Heart left ventricle (tissue), 16 donors: ENCODE measurements around the gene TGM2. TPM values are rescaled to one million over a fixed set of nuclear protein-coding genes. Genes with fewer than 3 reads are reported as not detected.
A peak's percentile ranks its signal among the peaks of the same experiment; 100 is the strongest.
"Not testable (repeated sequence)": the region's sequence is repeated elsewhere in the genome, so short reads cannot be mapped to it uniquely, and the experiment has no call there.

Experiments used
- ATAC-seq, 4 donors: fragments of 200-7000 bp; cut with Tn5 transposase; one replicate each; pipeline ENCODE4 v1.9.1; 2020 to 2022; ENCODE audit warnings: moderate library complexity in 4 of 4, mild to moderate bottlenecking in 3 of 4, moderate number of reproducible peaks in 1 of 4
- DNase-seq, 5 donors: peaks; one replicate each; pipeline ENCODE4 v3.0.0-alpha.2; 2020
- H3K27ac ChIP-seq, 12 donors: fragments of 200-600 bp; sonication (generic) in 4 of 12; one replicate each; pipeline versions ENCODE4 v1.5.0 to v1.8.0; 2016 to 2022; ENCODE audit warnings: mild to moderate bottlenecking in 2 of 12
- H3K27me3 ChIP-seq, 9 donors: fragments of 200-600 bp; sonication (generic) in 2 of 9; one replicate each; pipeline versions ENCODE4 v1.5.1 to v1.8.0; 2016 to 2022; ENCODE audit warnings: mild to moderate bottlenecking in 3 of 9
- H3K36me3 ChIP-seq, 9 donors: fragments of 200-600 bp; sonication (generic) in 2 of 9; one replicate each; pipeline versions ENCODE4 v1.5.0 to v1.8.0; 2018 to 2022; ENCODE audit warnings: mild to moderate bottlenecking in 2 of 9
- H3K4me1 ChIP-seq, 12 donors: fragments of 200-600 bp; sonication (generic) in 4 of 12; one replicate each; pipeline versions ENCODE4 v1.5.0 to v1.8.0; 2016 to 2022; ENCODE audit warnings: mild to moderate bottlenecking in 3 of 12
- H3K4me3 ChIP-seq, 12 donors: fragments of 200-600 bp; sonication (generic) in 4 of 12; one replicate each; pipeline versions ENCODE4 v1.5.0 to v1.8.0; 2017 to 2022; ENCODE audit warnings: mild to moderate bottlenecking in 9 of 12, moderate library complexity in 4 of 12
- H3K9me3 ChIP-seq, 12 donors: fragments of 200-600 bp; sonication (generic) in 4 of 12; one replicate each; pipeline versions ENCODE4 v1.5.0 to v1.8.0; 2016 to 2022; ENCODE audit warnings: mild to moderate bottlenecking in 1 of 12
- CTCF ChIP-seq, 12 donors: fragments of 200-600 bp; sonication (generic) in 4 of 12; IDR thresholded peaks; one replicate each; pipeline versions ENCODE4 v1.5.0 to v1.8.0; 2018 to 2022; ENCODE audit warnings: antibody characterized with exemption in 12 of 12, mild to moderate bottlenecking in 5 of 12
- POLR2A ChIP-seq, 2 donors: fragments of 450-650 bp; IDR thresholded peaks; one replicate each; pipeline ENCODE4 v1.6.1; 2017; ENCODE audit warnings: antibody characterized with exemption in 2 of 2, mild to moderate bottlenecking in 2 of 2, moderate library complexity in 2 of 2
- WGBS, 4 donors: extraction: QIAGEN DNeasy Blood & Tissue Kit in 2 of 4; methylation state at CpG; one replicate each; pipeline versions ENCODE4 v1.1.5 to v1.1.7; 2013 to 2018; 5-methylcytosine and 5-hydroxymethylcytosine counted together
- intact Hi-C, 10 donors: fragments of 100-400 bp; cut with DNase I; formaldehyde crosslinking; loops; one replicate each; pipeline versions ENCODE4 v1.11.1 to v1.14.2; 2022
- polyA plus RNA-seq, 2 donors: library from polyadenylated mRNA; stranded (reverse); fragments of 200-250 nt; gene quantifications; one replicate each; pipeline ENCODE4 v1.2.3, GENCODE V29; 2013
- total RNA-seq, 9 donors: library from RNA; depleted of rRNA in 2 of 9; stranded (reverse); fragments of >200 nt in 2 of 9; fragmentation: NEBNext Ultra II Directional in 3 of 9; extraction: Animal tissue kit (Norgen Biotek cat#: 25700) in 3 of 9; gene quantifications; one replicate each; pipeline versions ENCODE4 v1.1.0 to v1.2.4, GENCODE V29; 2016 to 2023
- donor health status: ischemic (EF 13 %, LVEDD 7.1; RV severe dilation, severe dysfunction).
- donor health status: healthy with polysubstance abuse.
- donor health status: DM: no; HTN: yes; CAD: no.
- donor health status: DM: no; HTN: no; CAD: no.
- donor health status: ischemic (EF 25% LVEDD 6.9; RV normal size, moderate dysfunction).
- donor health status: ischemic (EF 25% LVEDD 5.7; RV mildly dilated, moderate dysfunction).
- donor health status: healthy.
- donor health status: DM: yes; HTN: yes; CAD: no.
- donor health status: ischemic (EF 35%, LVEDD 5.7; RV mildly dilated, moderate dysfunction).
- donor health status: nonischemic (EF 11% LVEDD 7.7; RV severe dilation, severe dysfunction).
- donor health status: DM: yes; HTN: yes; CAD: no.
- donor health status: PGD.
- donor health status: ischemic (EF 29% LVEDD 5.4; RV normal size, mild dysfunction).
- donor health status: nonischemic (EF 23%, LVEDD 6.1; RV moderate dilation, normal function).

TGM2 gene
- total and polyA plus RNA-seq, 11 donors: 211 to 1,146 (median 567) TPM

DNA sequence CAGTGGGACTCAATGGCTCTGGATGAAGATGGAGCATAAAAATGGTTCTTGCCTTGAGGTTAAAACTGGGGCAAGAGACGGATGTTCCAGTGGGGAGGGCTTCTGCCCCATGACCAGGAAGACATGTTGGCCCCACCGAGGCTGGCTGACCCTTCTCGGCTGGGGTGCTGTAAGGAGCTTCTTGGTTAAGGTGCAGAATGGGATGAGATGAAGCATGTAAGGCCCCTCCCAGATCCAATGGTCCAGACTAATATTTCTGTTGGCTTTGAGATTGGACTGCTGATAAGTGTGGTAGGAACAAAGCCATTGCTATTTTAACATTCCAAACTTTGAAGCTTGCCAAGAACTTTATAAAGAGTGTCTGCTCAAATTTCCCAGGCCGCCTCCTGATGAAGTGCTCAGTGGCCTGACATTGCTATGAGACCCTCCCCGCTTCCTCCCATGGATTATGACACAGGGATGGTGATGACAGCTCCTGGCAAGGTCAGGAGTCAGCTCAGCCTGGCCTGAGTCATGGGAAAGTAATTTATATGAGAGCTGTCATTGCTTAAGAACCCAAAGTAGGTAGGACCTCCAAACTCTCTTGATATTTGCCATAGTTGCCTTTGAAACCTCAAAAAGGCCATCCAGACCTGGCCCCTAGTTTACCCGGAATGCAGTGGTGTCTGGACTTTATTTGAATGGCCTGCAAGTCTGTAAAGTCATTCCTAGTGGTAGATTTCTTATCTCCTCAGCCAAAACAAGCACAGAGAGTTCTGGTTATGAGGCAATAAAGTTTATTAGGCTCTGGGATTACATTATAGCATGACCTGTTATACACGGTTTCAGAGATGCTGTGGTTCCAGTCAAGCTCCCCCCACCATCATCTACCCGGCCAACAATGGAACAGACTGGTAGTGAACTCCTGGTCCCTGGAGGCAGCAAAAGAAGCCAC is 55.2 kb downstream of the TGM2 start:
- peak; percentile 74 to 92 (median 86) for DNase-seq
- H3K27me3 ChIP-seq: no peaks in the 10 kb centered on the region
- H3K27ac ChIP-seq: peak overlapping the region; percentile 74 to 96 (median 84)
- H3K4me1 ChIP-seq: peaks cover 13 to 63% (median 48%) of the 10 kb centered on the region in 12 donors
- no peak for TF ChIP-seq CTCF (IDR thresholded peaks at IDR 0.05)
- no peak for TF ChIP-seq POLR2A (IDR thresholded peaks at IDR 0.05)
- intact Hi-C loops: loop anchor here in 9 of 10 donors (1.0 to 10.0 kb wide), 8 partner anchors 17 to 55 kb away; partner anchors contain the start of gene TGM2 (in 2 of the 9)
- H3K36me3 ChIP-seq: no peaks in the 10 kb centered on the region
- no peak overlapping the region for H3K4me3 ChIP-seq
- H3K9me3 ChIP-seq: no peaks in the 10 kb centered on the region
- ATAC-seq: peak; percentile 84 to 91 (median 87)
- 20 to 29% (median 27%) methylated on average over 8 of the region's 8 CpGs for WGBS, 4 donors

DNA sequence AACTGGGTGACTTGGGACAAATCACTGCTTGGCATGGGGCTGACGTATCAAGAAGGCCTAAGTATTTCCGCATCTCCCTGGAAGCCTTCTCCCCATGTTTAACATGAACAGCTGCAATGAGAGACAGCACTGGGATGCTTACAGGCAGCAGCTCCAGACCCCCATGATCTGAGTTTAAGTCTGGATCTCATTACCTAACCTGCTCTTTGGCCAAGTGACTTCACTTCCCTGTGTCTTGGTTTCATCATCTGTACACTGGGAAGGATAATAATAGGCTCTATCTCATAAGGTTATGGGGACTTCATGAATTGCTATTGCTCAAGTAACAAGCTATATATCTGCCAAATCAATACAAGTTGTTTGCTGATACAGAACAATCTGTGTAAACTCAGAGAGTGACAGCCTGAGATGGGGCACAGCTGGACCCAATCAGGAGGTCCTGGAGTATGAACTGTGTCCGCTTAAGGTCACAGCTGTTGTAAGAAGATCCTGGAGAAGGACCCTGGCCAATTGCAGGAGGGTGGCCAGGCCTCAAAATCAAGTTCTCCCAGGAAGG is 56.0 kb downstream of the TGM2 start:
- DNase-seq (peak; percentile 54 to 81 (median 66)), ATAC-seq (peak; percentile 44 to 70 (median 64))
- Histone ChIP-seq H3K4me3 (no peak overlapping the region), H3K4me1 (peaks cover 13 to 56% (median 41%) of the 10 kb centered on the region in 12 donors), H3K27ac (peak overlapping the region; percentile 74 to 96 (median 84)), H3K36me3 (no peaks in the 10 kb centered on the region), H3K27me3 (no peaks in the 10 kb centered on the region), H3K9me3 (no peaks in the 10 kb centered on the region)
- WGBS, 4 donors: 42 to 50% (median 46%) methylated on average over 3 of the region's 3 CpGs
- TF ChIP-seq POLR2A (IDR thresholded peaks at IDR 0.05) (no peak), CTCF (IDR thresholded peaks at IDR 0.05) (no peak)
- intact Hi-C loops: loop anchor here in 2 of 10 donors (1.0 to 2.0 kb wide), 4 partner anchors 18 to 56 kb away; partner anchors contain the start of gene TGM2 (in 1 of the 2)

GRCh38 chr20:38108438-38108985 is 56.6 kb downstream of the TGM2 start:
- 41 to 53% (median 46%) methylated on average over 4 of the region's 4 CpGs for WGBS, 4 donors
- DNase-seq (peak; percentile 62 to 87 (median 75)), ATAC-seq (peak; percentile 30 to 73 (median 53))
- Histone ChIP-seq H3K27ac (peak overlapping the region; percentile 74 to 96 (median 84)), H3K27me3 (no peaks in the 10 kb centered on the region), H3K4me3 (no peak overlapping the region), H3K36me3 (no peaks in the 10 kb centered on the region), H3K4me1 (peaks cover 13 to 50% (median 37%) of the 10 kb centered on the region in 12 donors), H3K9me3 (no peaks in the 10 kb centered on the region)
- intact Hi-C loops: loop anchor here in 2 of 10 donors (2.0 kb wide), 3 partner anchors 18 to 54 kb away; no protein-coding TSS in a partner anchor
- no peak for TF ChIP-seq CTCF (IDR thresholded peaks at IDR 0.05)
- TF ChIP-seq POLR2A (IDR thresholded peaks at IDR 0.05): no peak

DNA sequence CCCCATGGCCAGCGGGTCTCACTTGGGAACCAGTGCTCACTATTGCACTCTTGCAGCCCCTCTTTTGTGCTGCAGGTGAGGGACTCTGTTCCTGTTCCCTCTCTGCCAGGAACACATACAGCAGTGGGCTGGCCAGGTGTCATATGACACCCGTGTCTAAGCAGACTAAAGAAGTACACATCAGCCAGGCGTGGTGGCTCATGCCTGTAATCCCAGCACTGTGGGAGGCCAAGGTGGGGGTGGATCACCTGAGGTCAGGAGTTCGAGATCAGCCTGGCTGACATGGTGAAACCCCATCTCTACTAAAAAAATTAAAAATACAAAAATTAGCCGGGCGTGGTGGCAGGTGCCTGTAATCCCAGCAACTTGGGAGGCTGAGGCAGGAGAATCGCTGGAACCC is 57.2 kb downstream of the TGM2 start:
- H3K9me3 ChIP-seq, H3K4me3 ChIP-seq, H3K27me3 ChIP-seq, H3K36me3 ChIP-seq, ATAC-seq: not testable (repeated sequence)
- Histone ChIP-seq H3K27ac (peak overlapping the region; percentile 74 to 96 (median 84)), H3K4me1 (peaks cover 13 to 49% (median 34%) of the 10 kb centered on the region in 12 donors)
- intact Hi-C loops: loop anchor here in 2 of 10 donors (2.0 kb wide), 3 partner anchors 19 to 55 kb away; no protein-coding TSS in a partner anchor
- DNase-seq: peak in 2 of 5 donors; percentile 37 to 48
- 75 to 88% (median 84%) methylated on average over 7 of the region's 7 CpGs for WGBS, 4 donors

- ATAC-seq, H3K36me3 ChIP-seq, DNase-seq, intact Hi-C loops, H3K4me3 ChIP-seq, H3K27me3 ChIP-seq, H3K9me3 ChIP-seq: not testable (repeated sequence)
- H3K4me1 ChIP-seq: peaks cover 13 to 47% (median 34%) of the 10 kb centered on the region in 12 donors
- 83 to 100% (median 89%) methylated on average over 1 of the region's 1 CpG for WGBS, 4 donors
- H3K27ac ChIP-seq: peak overlapping the region in 2 of 12 donors; percentile 84 to 93
Measured at GRCh38 chr20:38107386-38107785, 57.7 kb downstream of the TGM2 start.
